Measurements from ENCODE around the gene TROAP.

- TF ChIP-seq CTCF (conservative IDR thresholded peaks at IDR 0.05; ENCODE audit: low read depth in 2 of 2) (no peak), ZNF331 (CRISPR knock-in tag; IDR thresholded peaks at IDR 0.05; ENCODE audit: low read depth) (no peak), REST (IDR thresholded peaks at IDR 0.05; ENCODE audit: unreplicated experiment) (no peak), EZH2 (IDR thresholded peaks at IDR 0.05; ENCODE audit: low read depth, unreplicated experiment) (no peak), CREB1 (CRISPR knock-in tag; IDR thresholded peaks at IDR 0.05; ENCODE audit: low read depth) (no peak), POLR2AphosphoS5 (IDR thresholded peaks at IDR 0.05; ENCODE audit: low read depth) (no peak)
These were observed 32.9 kb downstream of the TROAP start for GRCh38 chr12:49355913-49356312.
